PC-9 (cell line): ENCODE results near the gene PLCL2. TPM values are rescaled to one million over a fixed set of nuclear protein-coding genes. Genes with fewer than 3 reads are reported as not detected.

Experiments
- BruUV-seq: library from RNA; stranded (reverse); fragments of 400-500 nt; replicated peaks from 2 replicates; lab custom pipeline; 2021; lab: Mats Ljungman, UMichigan
- CTCF ChIA-PET: fragments of 300-600 bp; sonication (Branson Sonifier 250); formaldehyde crosslinking; loops from one replicate; lab custom pipeline; 2022; ENCODE audit warnings: antibody characterized with exemption; lab: Charles Lee
- POLR2A ChIA-PET: fragments of 300-600 bp; sonication (Branson Sonifier 250); formaldehyde crosslinking; loops from one replicate; lab custom pipeline; 2022; ENCODE audit warnings: antibody characterized with exemption; ENCODE audit not compliant: unreplicated experiment; lab: Charles Lee
- DNase-seq, 2 experiments: peaks; one replicate each; pipeline versions ENCODE4 v3.0.0 to v3.0.0-alpha.2; 2015 to 2022; ENCODE audit warnings: mixed read lengths in 1 of 2
- H2AFZ ChIP-seq: fragments of 200-600 bp; sonication (generic); 2 replicates; pipeline ENCODE4 v1.8.1; 2017; ENCODE audit warnings: antibody characterized with exemption
- H3F3A ChIP-seq: fragments of 200-600 bp; sonication (generic); 2 replicates; pipeline ENCODE4 v1.8.1; 2017; ENCODE audit warnings: antibody characterized with exemption, mild to moderate bottlenecking, low read depth; ENCODE audit not compliant: insufficient read depth
- H3K27ac ChIP-seq: fragments of 200-600 bp; sonication (generic); 2 replicates; pipeline ENCODE4 v1.6.1; 2016; ENCODE audit warnings: mixed run types
- H3K27me3 ChIP-seq: fragments of 200-600 bp; sonication (generic); 2 replicates; pipeline ENCODE4 v1.6.1; 2016; ENCODE audit warnings: low read depth, mixed run types; ENCODE audit not compliant: insufficient read depth
- H3K36me3 ChIP-seq: fragments of 200-600 bp; sonication (generic); 2 replicates; pipeline ENCODE4 v1.6.1; 2016; ENCODE audit warnings: low read depth, mixed run types
- H3K4me1 ChIP-seq: fragments of 200-600 bp; sonication (generic); replicated peaks from 2 replicates; pipeline ENCODE4 v1.6.1; 2016; ENCODE audit warnings: mixed run types; ENCODE audit not compliant: insufficient read depth
- H3K4me2 ChIP-seq: fragments of 200-600 bp; sonication (generic); 2 replicates; pipeline ENCODE4 v1.6.1; 2017; ENCODE audit warnings: mixed run types
- H3K4me3 ChIP-seq: fragments of 200-600 bp; sonication (generic); 2 replicates; pipeline ENCODE4 v1.6.1; 2016; ENCODE audit warnings: mixed run types
- H3K79me2 ChIP-seq: fragments of 200-600 bp; sonication (generic); 2 replicates; pipeline ENCODE4 v1.6.1; 2017; ENCODE audit warnings: low read depth, mixed run types
- H3K9me2 ChIP-seq: fragments of 200-600 bp; sonication (generic); 2 replicates; pipeline ENCODE4 v1.8.1; 2017; ENCODE audit warnings: mild to moderate bottlenecking; ENCODE audit not compliant: insufficient read depth
- H3K9me3 ChIP-seq: fragments of 200-600 bp; sonication (generic); 2 replicates; pipeline ENCODE4 v1.8.1; 2016; ENCODE audit warnings: low read depth; ENCODE audit not compliant: insufficient read depth
- H4K20me1 ChIP-seq: fragments of 200-600 bp; sonication (generic); 2 replicates; pipeline ENCODE4 v1.8.1; 2017; ENCODE audit not compliant: insufficient read depth
- CTCF ChIP-seq: fragments of 200-600 bp; sonication (generic); conservative IDR thresholded peaks from 2 replicates; pipeline ENCODE4 v1.6.1; 2017; ENCODE audit warnings: mixed run types, antibody characterized with exemption, mild to moderate bottlenecking, moderate library complexity
- EZH2 ChIP-seq: fragments of 200-600 bp; sonication (generic); IDR thresholded peaks from 2 replicates; pipeline ENCODE4 v1.8.0; 2017; ENCODE audit warnings: antibody characterized with exemption, low read depth
- intact Hi-C: fragments of 100-400 bp; cut with micrococcal nuclease; formaldehyde crosslinking; loops from one replicate; pipeline ENCODE4 v1.10.0; 2022; ENCODE audit not compliant: unreplicated experiment
- total RNA-seq: library from RNA; stranded (reverse); gene quantifications from 2 replicates; pipeline ENCODE4 v1.2.3, GENCODE V29; 2021

Gene PLCL2
- total RNA-seq, 1 experiment from 2014 or later: 4.6 TPM

GRCh38 chr3:17089314-17089700, 204.6 kb downstream of the PLCL2 start:
- Histone ChIP-seq H3K4me1 (no peaks in the 10 kb centered on the region), H3K9me3 (no peaks in the 10 kb centered on the region), H3K36me3 (no peaks in the 10 kb centered on the region), H3K9me2 (no peaks in the 10 kb centered on the region; the same call in 1 of the 2 replicates), H3K27ac (no peak overlapping the region), H2AFZ (no peak overlapping the region), H3K79me2 (no peaks in the 10 kb centered on the region), H3F3A (no peaks in the 10 kb centered on the region), H3K4me2 (no peak overlapping the region), H3K27me3 (no peaks in the 10 kb centered on the region), H4K20me1 (no peaks in the 10 kb centered on the region), H3K4me3 (no peak overlapping the region)
- CTCF ChIA-PET: no interaction called here
- TF ChIP-seq CTCF (no peak), EZH2 (no peak)
- POLR2A ChIA-PET: no interaction called here
- DNase-seq: no peak
- intact Hi-C loops: no loop called here
- BruUV-seq: no TSS peak

- no peaks in the 10 kb centered on the region; the same call in 1 of the 2 replicates for H3K9me2 ChIP-seq
- no peak overlapping the region for H3K4me2 ChIP-seq
- no peaks in the 10 kb centered on the region for H4K20me1 ChIP-seq
- H3K9me3 ChIP-seq: no peaks in the 10 kb centered on the region
- H3F3A ChIP-seq: no peaks in the 10 kb centered on the region
- no peak overlapping the region for H3K27ac ChIP-seq
- H3K27me3 ChIP-seq: no peaks in the 10 kb centered on the region
- H3K4me1 ChIP-seq: no peaks in the 10 kb centered on the region
- BruUV-seq: no TSS peak
- H3K36me3 ChIP-seq: no peaks in the 10 kb centered on the region
- intact Hi-C loops: no loop called here
- TF ChIP-seq EZH2: no peak
- no peak overlapping the region for H3K4me3 ChIP-seq
- POLR2A ChIA-PET: no interaction called here
- DNase-seq: no peak
- H3K79me2 ChIP-seq: no peaks in the 10 kb centered on the region
- no peak overlapping the region for H2AFZ ChIP-seq
- CTCF ChIA-PET: no interaction called here
These were observed 205.7 kb downstream of the PLCL2 start for GRCh38 chr3:17090280-17090983.

- Histone ChIP-seq H3K4me1 (no peaks in the 10 kb centered on the region), H3K79me2 (no peaks in the 10 kb centered on the region), H3K4me2 (no peak overlapping the region), H3K36me3 (no peaks in the 10 kb centered on the region), H3K27ac (no peak overlapping the region), H3K9me3 (no peaks in the 10 kb centered on the region), H3K4me3 (no peak overlapping the region), H3K9me2 (no peaks in the 10 kb centered on the region; the same call in 1 of the 2 replicates), H2AFZ (no peak overlapping the region), H3K27me3 (no peaks in the 10 kb centered on the region), H3F3A (no peaks in the 10 kb centered on the region), H4K20me1 (no peaks in the 10 kb centered on the region)
- POLR2A ChIA-PET: no interaction called here
- TF ChIP-seq EZH2 (no peak), CTCF (no peak)
- intact Hi-C loops: no loop called here
- CTCF ChIA-PET: no interaction called here
- DNase-seq: no peak
- BruUV-seq: no TSS peak
These were observed 207.3 kb downstream of the PLCL2 start for GRCh38 chr3:17091910-17092582.
